ENCODE results near the gene JARID2. TPM values are rescaled to one million over a fixed set of nuclear protein-coding genes. Genes with fewer than 3 reads are reported as not detected.
A peak's percentile ranks its signal among the peaks of the same experiment; 100 is the strongest.

Gene JARID2
- total RNA-seq, 1 experiment from 2014 or later: 23.6 TPM

GRCh38 chr6:15375018-15375417 is 129.1 kb downstream of the JARID2 start:
- no peak overlapping the region for H3K27ac ChIP-seq (ENCODE audit: low read depth, low read length)
- intact Hi-C loops (cut with micrococcal nuclease): no loop called here
- no TSS peak for BruUV-seq (replicated peaks)
- no peak overlapping the region for H3K4me2 ChIP-seq (ENCODE audit: low read length)
- peaks cover 75% of the 10 kb centered on the region for H3K79me2 ChIP-seq (ENCODE audit: insufficient read depth, low read length)
- DNase-seq (ENCODE audit: low read depth, low spot score) (no peak), ATAC-seq (no peak)
- no peaks in the 10 kb centered on the region for H3K27me3 ChIP-seq (ENCODE audit: insufficient read depth, low read length)
- no peaks in the 10 kb centered on the region for H3K36me3 ChIP-seq (ENCODE audit: control insufficient read depth in 1 of 2, insufficient read depth in 2 of 2, low read length in 2 of 2)
- no peaks in the 10 kb centered on the region for H3K4me1 ChIP-seq (ENCODE audit: control insufficient read depth in 1 of 2, insufficient read depth in 2 of 2, low read length in 2 of 2)
- ChIA-PET CTCF (no interaction called here), RAD21 (ENCODE audit: low non-redundant PET in 1 of 2, low total read pairs in 2 of 2, uncharacterized antibody in 2 of 2, unreplicated experiment in 2 of 2) (no interaction called here), POLR2A (no interaction called here)
- TF ChIP-seq SRF (IDR thresholded peaks at IDR 0.05; ENCODE audit: low read depth): no peak
- TF ChIP-seq ZNF274 (IDR thresholded peaks at IDR 0.05; ENCODE audit: low read depth, low read length): no peak
- TF ChIP-seq, protein P1, sequence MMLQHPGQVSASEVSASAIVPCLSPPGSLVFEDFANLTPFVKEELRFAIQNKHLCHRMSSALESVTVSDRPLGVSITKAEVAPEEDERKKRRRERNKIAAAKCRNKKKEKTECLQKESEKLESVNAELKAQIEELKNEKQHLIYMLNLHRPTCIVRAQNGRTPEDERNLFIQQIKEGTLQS (IDR thresholded peaks at IDR 0.05): no peak
- H2AFZ ChIP-seq (ENCODE audit: low read depth, low read length, poor library complexity, severe bottlenecking): no peak overlapping the region
- no peak overlapping the region for H3K4me3 ChIP-seq (replicated peaks in 1 of 2; ENCODE audit: low read depth in 1 of 2, low read length in 2 of 2)
- H3K9me3 ChIP-seq (ENCODE audit: control insufficient read depth in 1 of 2, insufficient read depth in 1 of 2, low read depth in 1 of 2, low read length in 2 of 2): no peaks in the 10 kb centered on the region
- no peak overlapping the region for H3K9ac ChIP-seq (ENCODE audit: low read length)
- no peaks in the 10 kb centered on the region for H3K9me2 ChIP-seq (ENCODE audit: insufficient read depth)
- H4K20me1 ChIP-seq (ENCODE audit: insufficient read depth): 0 out of 2 replicates have a peak, but pooled peaks cover 4% of the 10 kb centered on the region

GRCh38 chr6:15375638-15376290 is 129.9 kb downstream of the JARID2 start:
- no peak overlapping the region for H3K9ac ChIP-seq (ENCODE audit: low read length)
- H3K27me3 ChIP-seq (ENCODE audit: insufficient read depth, low read length): no peaks in the 10 kb centered on the region
- POLR2A ChIA-PET: no interaction called here
- H3K27ac ChIP-seq (ENCODE audit: low read depth, low read length): no peak overlapping the region
- no peak overlapping the region for H2AFZ ChIP-seq (ENCODE audit: low read depth, low read length, poor library complexity, severe bottlenecking)
- CTCF ChIA-PET: no interaction called here
- no peaks in the 10 kb centered on the region for H3K36me3 ChIP-seq (ENCODE audit: control insufficient read depth in 1 of 2, insufficient read depth in 2 of 2, low read length in 2 of 2)
- H3K9me3 ChIP-seq (ENCODE audit: control insufficient read depth in 1 of 2, insufficient read depth in 1 of 2, low read depth in 1 of 2, low read length in 2 of 2): no peaks in the 10 kb centered on the region
- H3K4me2 ChIP-seq (ENCODE audit: low read length): no peak overlapping the region
- TSS peak; percentile 20 for BruUV-seq (replicated peaks)
- RAD21 ChIA-PET (ENCODE audit: low non-redundant PET in 1 of 2, low total read pairs in 2 of 2, uncharacterized antibody in 2 of 2, unreplicated experiment in 2 of 2): no interaction called here
- TF ChIP-seq RAD21 (IDR thresholded peaks at IDR 0.05; ENCODE audit: low read depth) (no peak), ZNF274 (IDR thresholded peaks at IDR 0.05; ENCODE audit: low read depth, low read length) (no peak), ZFX (IDR thresholded peaks at IDR 0.05) (no peak), CBX3 (IDR thresholded peaks at IDR 0.05; ENCODE audit: low read depth) (no peak), JUND (IDR thresholded peaks at IDR 0.05) (no peak), EZH2 (IDR thresholded peaks at IDR 0.05) (no peak), EZH2phosphoT487 (IDR thresholded peaks at IDR 0.05; ENCODE audit: borderline replicate concordance) (no peak), REST (IDR thresholded peaks at IDR 0.05; ENCODE audit: low read depth) (no peak), SP1 (IDR thresholded peaks at IDR 0.05; ENCODE audit: low read depth) (no peak)
- TF ChIP-seq, protein P2, sequence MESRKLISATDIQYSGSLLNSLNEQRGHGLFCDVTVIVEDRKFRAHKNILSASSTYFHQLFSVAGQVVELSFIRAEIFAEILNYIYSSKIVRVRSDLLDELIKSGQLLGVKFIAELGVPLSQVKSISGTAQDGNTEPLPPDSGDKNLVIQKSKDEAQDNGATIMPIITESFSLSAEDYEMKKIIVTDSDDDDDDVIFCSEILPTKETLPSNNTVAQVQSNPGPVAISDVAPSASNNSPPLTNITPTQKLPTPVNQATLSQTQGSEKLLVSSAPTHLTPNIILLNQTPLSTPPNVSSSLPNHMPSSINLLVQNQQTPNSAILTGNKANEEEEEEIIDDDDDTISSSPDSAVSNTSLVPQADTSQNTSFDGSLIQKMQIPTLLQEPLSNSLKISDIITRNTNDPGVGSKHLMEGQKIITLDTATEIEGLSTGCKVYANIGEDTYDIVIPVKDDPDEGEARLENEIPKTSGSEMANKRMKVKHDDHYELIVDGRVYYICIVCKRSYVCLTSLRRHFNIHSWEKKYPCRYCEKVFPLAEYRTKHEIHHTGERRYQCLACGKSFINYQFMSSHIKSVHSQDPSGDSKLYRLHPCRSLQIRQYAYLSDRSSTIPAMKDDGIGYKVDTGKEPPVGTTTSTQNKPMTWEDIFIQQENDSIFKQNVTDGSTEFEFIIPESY (IDR thresholded peaks at IDR 0.05; ENCODE audit: extremely low read depth, insufficient replicate concordance, low read length): no peak
- TF ChIP-seq, protein P1 (IDR thresholded peaks at IDR 0.05): no peak
- TF ChIP-seq, protein P3, sequence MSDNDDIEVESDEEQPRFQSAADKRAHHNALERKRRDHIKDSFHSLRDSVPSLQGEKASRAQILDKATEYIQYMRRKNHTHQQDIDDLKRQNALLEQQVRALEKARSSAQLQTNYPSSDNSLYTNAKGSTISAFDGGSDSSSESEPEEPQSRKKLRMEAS (IDR thresholded peaks at IDR 0.05): no peak
- peaks cover 79% of the 10 kb centered on the region for H3K79me2 ChIP-seq (ENCODE audit: insufficient read depth, low read length)
- no peaks in the 10 kb centered on the region for H3K4me1 ChIP-seq (ENCODE audit: control insufficient read depth in 1 of 2, insufficient read depth in 2 of 2, low read length in 2 of 2)
- ATAC-seq (no peak), DNase-seq (ENCODE audit: low read depth, low spot score) (no peak)
- intact Hi-C loops (cut with micrococcal nuclease): no loop called here
- H3K4me3 ChIP-seq (replicated peaks in 1 of 2; ENCODE audit: low read depth in 1 of 2, low read length in 2 of 2): no peak overlapping the region
- H4K20me1 ChIP-seq (ENCODE audit: insufficient read depth): 0 out of 2 replicates have a peak, but pooled peaks cover 4% of the 10 kb centered on the region
- H3K9me2 ChIP-seq (ENCODE audit: insufficient read depth): no peaks in the 10 kb centered on the region
